Vagina (tissue), 2 donors: ENCODE results near the gene PRKAA2.

ENCODE experiments used
- POLR2A ChIP-seq, 2 donors: fragments of 450-650 bp; IDR thresholded peaks; one replicate each; pipeline ENCODE4 v1.6.1; 2017; ENCODE audit warnings: antibody characterized with exemption in 2 of 2, mild to moderate bottlenecking in 2 of 2, moderate library complexity in 2 of 2
- TF ChIP-seq, protein P1 (sequence below), 3 experiments: fragments of 450-650 bp in 2 of 3; fragments of 200-600 bp in 1 of 3; sonication (generic) in 1 of 3; IDR thresholded peaks; one replicate each; pipeline ENCODE4 v1.5.1; 2017 to 2019; ENCODE audit warnings: antibody characterized with exemption in 3 of 3, mild to moderate bottlenecking in 2 of 3, moderate library complexity in 2 of 3

DNA sequence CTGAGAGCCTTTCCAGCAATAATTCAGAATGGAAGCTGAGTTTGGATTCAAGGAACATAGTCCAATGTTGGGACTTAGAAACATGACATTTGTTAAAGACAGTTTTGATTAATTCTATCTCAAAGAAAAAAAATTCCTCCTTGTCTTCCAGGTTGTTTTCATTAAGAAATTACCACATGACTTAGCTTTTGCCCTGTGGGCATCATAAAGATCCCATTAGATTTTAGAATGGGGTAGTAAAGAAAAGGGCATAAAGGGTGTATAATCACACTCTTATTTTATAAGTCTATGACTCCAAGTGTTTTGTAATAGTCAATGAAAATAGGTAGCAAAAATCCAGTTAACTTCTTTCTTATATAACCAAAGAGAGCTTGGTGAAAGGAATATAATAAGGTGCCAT lies 14.3 kb upstream of the PRKAA2 start:
- TF ChIP-seq POLR2A (IDR thresholded peaks at IDR 0.05) = no peak
- TF ChIP-seq, protein P1, sequence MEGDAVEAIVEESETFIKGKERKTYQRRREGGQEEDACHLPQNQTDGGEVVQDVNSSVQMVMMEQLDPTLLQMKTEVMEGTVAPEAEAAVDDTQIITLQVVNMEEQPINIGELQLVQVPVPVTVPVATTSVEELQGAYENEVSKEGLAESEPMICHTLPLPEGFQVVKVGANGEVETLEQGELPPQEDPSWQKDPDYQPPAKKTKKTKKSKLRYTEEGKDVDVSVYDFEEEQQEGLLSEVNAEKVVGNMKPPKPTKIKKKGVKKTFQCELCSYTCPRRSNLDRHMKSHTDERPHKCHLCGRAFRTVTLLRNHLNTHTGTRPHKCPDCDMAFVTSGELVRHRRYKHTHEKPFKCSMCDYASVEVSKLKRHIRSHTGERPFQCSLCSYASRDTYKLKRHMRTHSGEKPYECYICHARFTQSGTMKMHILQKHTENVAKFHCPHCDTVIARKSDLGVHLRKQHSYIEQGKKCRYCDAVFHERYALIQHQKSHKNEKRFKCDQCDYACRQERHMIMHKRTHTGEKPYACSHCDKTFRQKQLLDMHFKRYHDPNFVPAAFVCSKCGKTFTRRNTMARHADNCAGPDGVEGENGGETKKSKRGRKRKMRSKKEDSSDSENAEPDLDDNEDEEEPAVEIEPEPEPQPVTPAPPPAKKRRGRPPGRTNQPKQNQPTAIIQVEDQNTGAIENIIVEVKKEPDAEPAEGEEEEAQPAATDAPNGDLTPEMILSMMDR (IDR thresholded peaks at IDR 0.05) = no peak
